Measurements from ENCODE around the gene MEI4.

The MEI4 gene

DNA sequence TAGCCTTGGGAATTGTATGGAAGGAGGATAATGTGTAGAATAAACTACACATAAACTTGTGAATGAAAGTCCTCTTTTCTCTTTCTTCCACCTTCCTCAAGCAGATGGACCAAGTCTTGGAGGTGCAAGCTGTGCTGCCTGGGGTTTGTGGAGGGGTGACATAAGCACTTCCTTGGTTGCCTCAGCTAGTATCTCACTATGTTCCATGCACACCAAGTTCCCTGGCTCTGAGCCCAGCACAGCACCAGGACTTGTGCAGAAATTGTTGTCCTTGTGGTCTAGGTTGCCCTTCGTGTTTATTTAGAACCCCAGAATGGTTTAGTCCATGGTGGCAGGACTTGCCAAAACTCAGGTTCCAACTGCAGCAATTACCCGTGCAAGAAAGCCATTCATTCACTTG lies 110.3 kb downstream of the MEI4 start:
- peaks cover 2% of the 10 kb centered on the region for H3K27me3 ChIP-seq (ENCODE audit: insufficient read depth, poor library complexity, severe bottlenecking)
- H3K4me3 ChIP-seq (replicated peaks; ENCODE audit: insufficient read depth, low read length), result no peak overlapping the region
- TF ChIP-seq, protein P1, sequence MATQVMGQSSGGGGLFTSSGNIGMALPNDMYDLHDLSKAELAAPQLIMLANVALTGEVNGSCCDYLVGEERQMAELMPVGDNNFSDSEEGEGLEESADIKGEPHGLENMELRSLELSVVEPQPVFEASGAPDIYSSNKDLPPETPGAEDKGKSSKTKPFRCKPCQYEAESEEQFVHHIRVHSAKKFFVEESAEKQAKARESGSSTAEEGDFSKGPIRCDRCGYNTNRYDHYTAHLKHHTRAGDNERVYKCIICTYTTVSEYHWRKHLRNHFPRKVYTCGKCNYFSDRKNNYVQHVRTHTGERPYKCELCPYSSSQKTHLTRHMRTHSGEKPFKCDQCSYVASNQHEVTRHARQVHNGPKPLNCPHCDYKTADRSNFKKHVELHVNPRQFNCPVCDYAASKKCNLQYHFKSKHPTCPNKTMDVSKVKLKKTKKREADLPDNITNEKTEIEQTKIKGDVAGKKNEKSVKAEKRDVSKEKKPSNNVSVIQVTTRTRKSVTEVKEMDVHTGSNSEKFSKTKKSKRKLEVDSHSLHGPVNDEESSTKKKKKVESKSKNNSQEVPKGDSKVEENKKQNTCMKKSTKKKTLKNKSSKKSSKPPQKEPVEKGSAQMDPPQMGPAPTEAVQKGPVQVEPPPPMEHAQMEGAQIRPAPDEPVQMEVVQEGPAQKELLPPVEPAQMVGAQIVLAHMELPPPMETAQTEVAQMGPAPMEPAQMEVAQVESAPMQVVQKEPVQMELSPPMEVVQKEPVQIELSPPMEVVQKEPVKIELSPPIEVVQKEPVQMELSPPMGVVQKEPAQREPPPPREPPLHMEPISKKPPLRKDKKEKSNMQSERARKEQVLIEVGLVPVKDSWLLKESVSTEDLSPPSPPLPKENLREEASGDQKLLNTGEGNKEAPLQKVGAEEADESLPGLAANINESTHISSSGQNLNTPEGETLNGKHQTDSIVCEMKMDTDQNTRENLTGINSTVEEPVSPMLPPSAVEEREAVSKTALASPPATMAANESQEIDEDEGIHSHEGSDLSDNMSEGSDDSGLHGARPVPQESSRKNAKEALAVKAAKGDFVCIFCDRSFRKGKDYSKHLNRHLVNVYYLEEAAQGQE (IDR thresholded peaks at IDR 0.05; ENCODE audit: insufficient replicate concordance, low read depth), result no peak
- TF ChIP-seq SPI1 (IDR thresholded peaks at IDR 0.05; ENCODE audit: borderline replicate concordance, low read depth), result no peak
- no peak for TF ChIP-seq POLR2AphosphoS5 (IDR thresholded peaks at IDR 0.05; ENCODE audit: low read depth)
- TF ChIP-seq, protein P2, sequence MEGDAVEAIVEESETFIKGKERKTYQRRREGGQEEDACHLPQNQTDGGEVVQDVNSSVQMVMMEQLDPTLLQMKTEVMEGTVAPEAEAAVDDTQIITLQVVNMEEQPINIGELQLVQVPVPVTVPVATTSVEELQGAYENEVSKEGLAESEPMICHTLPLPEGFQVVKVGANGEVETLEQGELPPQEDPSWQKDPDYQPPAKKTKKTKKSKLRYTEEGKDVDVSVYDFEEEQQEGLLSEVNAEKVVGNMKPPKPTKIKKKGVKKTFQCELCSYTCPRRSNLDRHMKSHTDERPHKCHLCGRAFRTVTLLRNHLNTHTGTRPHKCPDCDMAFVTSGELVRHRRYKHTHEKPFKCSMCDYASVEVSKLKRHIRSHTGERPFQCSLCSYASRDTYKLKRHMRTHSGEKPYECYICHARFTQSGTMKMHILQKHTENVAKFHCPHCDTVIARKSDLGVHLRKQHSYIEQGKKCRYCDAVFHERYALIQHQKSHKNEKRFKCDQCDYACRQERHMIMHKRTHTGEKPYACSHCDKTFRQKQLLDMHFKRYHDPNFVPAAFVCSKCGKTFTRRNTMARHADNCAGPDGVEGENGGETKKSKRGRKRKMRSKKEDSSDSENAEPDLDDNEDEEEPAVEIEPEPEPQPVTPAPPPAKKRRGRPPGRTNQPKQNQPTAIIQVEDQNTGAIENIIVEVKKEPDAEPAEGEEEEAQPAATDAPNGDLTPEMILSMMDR (IDR thresholded peaks at IDR 0.05; ENCODE audit: insufficient read depth, low read length), result no peak
- TF ChIP-seq GABPA (IDR thresholded peaks at IDR 0.05; ENCODE audit: low read depth), result no peak
- H3K27ac ChIP-seq (replicated peaks), result no peak overlapping the region
- DNase-seq (ENCODE audit: low read depth in 1 of 2, low spot score in 1 of 2), result no peak

DNA sequence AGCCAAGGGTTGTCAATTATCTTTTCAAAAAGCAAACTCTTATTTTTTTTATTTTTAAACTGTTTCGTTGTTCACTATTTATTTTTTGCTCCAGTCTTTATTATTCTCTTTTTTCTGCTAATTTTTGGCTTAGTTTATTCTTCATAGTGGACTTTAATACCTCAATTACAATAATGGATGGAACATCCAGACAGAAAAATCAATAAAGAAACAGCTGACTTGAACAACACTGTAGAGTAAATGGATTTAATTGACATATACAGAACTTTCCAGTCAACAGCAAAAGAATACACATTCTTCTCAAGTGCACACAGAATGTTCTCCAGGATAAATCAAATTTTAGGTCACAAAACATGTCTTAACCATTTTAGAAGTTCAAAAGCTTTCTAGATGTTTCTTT lies 111.5 kb downstream of the MEI4 start:
- no peak for DNase-seq (ENCODE audit: low read depth in 1 of 2, low spot score in 1 of 2)
- no peak overlapping the region for H3K27ac ChIP-seq (replicated peaks)
- H3K4me3 ChIP-seq (replicated peaks; ENCODE audit: insufficient read depth, low read length), result no peak overlapping the region
- TF ChIP-seq, protein P2 (IDR thresholded peaks at IDR 0.05; ENCODE audit: insufficient read depth, low read length), result no peak
- no peak for TF ChIP-seq POLR2AphosphoS5 (IDR thresholded peaks at IDR 0.05; ENCODE audit: low read depth)
- TF ChIP-seq SPI1 (IDR thresholded peaks at IDR 0.05; ENCODE audit: borderline replicate concordance, low read depth), result no peak
- TF ChIP-seq, protein P1 (IDR thresholded peaks at IDR 0.05; ENCODE audit: insufficient replicate concordance, low read depth), result no peak
- TF ChIP-seq GABPA (IDR thresholded peaks at IDR 0.05; ENCODE audit: low read depth), result no peak
- H3K27me3 ChIP-seq (ENCODE audit: insufficient read depth, poor library complexity, severe bottlenecking), result no peaks in the 10 kb centered on the region

DNA sequence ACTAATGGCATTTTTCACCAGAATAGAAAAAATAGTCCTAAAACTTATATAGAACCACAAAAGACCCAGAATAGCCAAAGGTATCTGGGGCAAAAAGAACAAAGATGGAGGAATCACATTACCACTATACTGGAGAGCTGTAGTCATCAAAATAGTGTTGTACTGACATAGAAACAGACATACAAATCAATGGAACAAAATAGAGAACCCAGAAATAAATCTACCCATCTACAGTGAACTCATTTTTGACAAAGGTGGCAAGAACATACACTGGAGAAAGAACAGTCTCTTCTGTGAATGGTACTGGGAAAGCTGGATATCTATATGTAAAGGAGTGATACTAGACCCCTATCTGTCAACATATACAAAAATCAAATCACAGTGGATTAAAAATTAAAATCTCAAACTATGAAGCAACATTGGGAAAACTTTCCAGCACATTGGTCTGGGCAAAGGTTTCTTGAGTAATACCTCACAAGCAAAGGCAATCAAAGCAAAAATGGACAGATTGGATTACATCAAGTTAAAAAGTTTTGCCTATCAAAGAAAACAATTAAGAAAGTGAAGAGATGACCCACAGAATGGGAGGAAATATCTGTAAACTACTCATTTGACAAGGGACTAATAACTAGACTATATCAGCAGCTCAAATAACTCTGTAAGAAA lies 120.5 kb downstream of the MEI4 start:
- Histone ChIP-seq H3K4me3 (replicated peaks; ENCODE audit: insufficient read depth, low read length) (no peak overlapping the region), H3K27me3 (ENCODE audit: insufficient read depth, poor library complexity, severe bottlenecking) (no peaks in the 10 kb centered on the region), H3K27ac (replicated peaks) (no peak overlapping the region)
- no peak for DNase-seq (ENCODE audit: low read depth in 1 of 2, low spot score in 1 of 2)
- TF ChIP-seq SPI1 (IDR thresholded peaks at IDR 0.05; ENCODE audit: borderline replicate concordance, low read depth) (no peak), GABPA (IDR thresholded peaks at IDR 0.05; ENCODE audit: low read depth) (no peak), POLR2AphosphoS5 (IDR thresholded peaks at IDR 0.05; ENCODE audit: low read depth) (no peak)
- TF ChIP-seq, protein P1 (IDR thresholded peaks at IDR 0.05; ENCODE audit: insufficient replicate concordance, low read depth), result no peak
- TF ChIP-seq, protein P2 (IDR thresholded peaks at IDR 0.05; ENCODE audit: insufficient read depth, low read length), result no peak
